ENCODE measurements around the gene CMTM1.
"Not testable (repeated sequence)": the region's sequence is repeated elsewhere in the genome, so short reads cannot be mapped to it uniquely, and the experiment has no call there.

Gene CMTM1

DNA sequence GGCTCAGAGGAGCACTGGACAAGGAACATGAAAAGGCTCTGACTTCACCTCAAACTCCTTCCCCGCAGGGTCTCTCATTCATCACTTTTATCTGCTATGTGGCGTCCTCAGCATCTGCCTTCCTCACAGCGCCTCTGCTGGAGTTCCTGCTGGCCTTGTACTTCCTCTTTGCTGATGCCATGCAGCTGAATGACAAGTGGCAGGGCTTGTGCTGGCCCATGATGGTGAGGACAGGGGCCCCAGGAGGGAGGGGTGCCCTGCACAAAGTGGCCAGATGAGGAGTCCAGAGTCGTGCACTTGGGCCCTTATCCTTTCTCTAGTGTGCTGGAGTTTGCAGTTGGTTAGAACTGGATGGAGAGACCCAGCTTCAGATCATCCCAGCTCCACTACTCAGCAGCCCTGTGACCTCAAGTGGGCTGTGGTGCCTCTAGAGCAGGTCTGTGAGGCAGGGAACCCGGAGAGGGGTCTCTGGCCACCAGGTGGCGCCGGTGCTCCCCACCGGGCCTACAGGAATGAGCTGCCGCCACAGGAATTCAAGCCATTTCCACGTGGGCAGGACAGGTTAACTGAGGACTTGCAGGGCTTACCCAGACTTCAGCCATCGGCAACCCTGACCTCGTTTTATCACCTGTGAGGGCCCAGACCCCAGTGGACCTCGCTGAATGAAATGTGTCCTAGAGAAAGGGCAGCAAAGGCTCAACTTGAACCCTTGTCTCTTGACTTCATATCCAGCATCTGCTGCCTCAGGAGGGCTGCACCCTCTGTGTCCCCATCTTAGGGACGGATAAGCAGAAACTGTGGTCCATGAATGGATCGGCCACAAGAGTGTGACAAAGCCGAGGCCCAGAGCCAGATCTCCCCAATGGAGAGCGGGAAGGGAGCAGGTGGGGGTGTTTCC, 42.3 kb downstream of the CMTM1 start:
- TF ChIP-seq, protein P1, sequence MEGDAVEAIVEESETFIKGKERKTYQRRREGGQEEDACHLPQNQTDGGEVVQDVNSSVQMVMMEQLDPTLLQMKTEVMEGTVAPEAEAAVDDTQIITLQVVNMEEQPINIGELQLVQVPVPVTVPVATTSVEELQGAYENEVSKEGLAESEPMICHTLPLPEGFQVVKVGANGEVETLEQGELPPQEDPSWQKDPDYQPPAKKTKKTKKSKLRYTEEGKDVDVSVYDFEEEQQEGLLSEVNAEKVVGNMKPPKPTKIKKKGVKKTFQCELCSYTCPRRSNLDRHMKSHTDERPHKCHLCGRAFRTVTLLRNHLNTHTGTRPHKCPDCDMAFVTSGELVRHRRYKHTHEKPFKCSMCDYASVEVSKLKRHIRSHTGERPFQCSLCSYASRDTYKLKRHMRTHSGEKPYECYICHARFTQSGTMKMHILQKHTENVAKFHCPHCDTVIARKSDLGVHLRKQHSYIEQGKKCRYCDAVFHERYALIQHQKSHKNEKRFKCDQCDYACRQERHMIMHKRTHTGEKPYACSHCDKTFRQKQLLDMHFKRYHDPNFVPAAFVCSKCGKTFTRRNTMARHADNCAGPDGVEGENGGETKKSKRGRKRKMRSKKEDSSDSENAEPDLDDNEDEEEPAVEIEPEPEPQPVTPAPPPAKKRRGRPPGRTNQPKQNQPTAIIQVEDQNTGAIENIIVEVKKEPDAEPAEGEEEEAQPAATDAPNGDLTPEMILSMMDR (IDR thresholded peaks at IDR 0.05; ENCODE audit: borderline replicate concordance, insufficient read depth, low read depth, low read length) = peak; percentile 96
- no peak overlapping the region for H3K4me3 ChIP-seq (ENCODE audit: low read depth, low read length)

- H3K4me3 ChIP-seq (ENCODE audit: low read depth, low read length) = no peak overlapping the region
- TF ChIP-seq, protein P1 (IDR thresholded peaks at IDR 0.05; ENCODE audit: borderline replicate concordance, insufficient read depth, low read depth, low read length) = no peak
Measured at GRCh38 chr16:66609139-66609510, 42.9 kb downstream of the CMTM1 start.

GRCh38 chr16:66610111-66610820, 44.0 kb downstream of the CMTM1 start:
- TF ChIP-seq, protein P1 (IDR thresholded peaks at IDR 0.05; ENCODE audit: borderline replicate concordance, insufficient read depth, low read depth, low read length) = no peak
- no peak overlapping the region for H3K4me3 ChIP-seq (ENCODE audit: low read depth, low read length)

GRCh38 chr16:66611911-66612310, 45.7 kb downstream of the CMTM1 start:
- not testable (repeated sequence) for H3K4me3 ChIP-seq (ENCODE audit: low read depth, low read length)

GRCh38 chr16:66612422-66612821, 46.2 kb downstream of the CMTM1 start:
- no peak overlapping the region for H3K4me3 ChIP-seq (ENCODE audit: low read depth, low read length)
- TF ChIP-seq, protein P1 (IDR thresholded peaks at IDR 0.05; ENCODE audit: borderline replicate concordance, insufficient read depth, low read depth, low read length) = no peak

GRCh38 chr16:66614161-66614802, 48.0 kb downstream of the CMTM1 start:
- H3K4me3 ChIP-seq (ENCODE audit: low read depth, low read length) = no peak overlapping the region
- TF ChIP-seq, protein P1 (IDR thresholded peaks at IDR 0.05; ENCODE audit: borderline replicate concordance, insufficient read depth, low read depth, low read length) = no peak

DNA sequence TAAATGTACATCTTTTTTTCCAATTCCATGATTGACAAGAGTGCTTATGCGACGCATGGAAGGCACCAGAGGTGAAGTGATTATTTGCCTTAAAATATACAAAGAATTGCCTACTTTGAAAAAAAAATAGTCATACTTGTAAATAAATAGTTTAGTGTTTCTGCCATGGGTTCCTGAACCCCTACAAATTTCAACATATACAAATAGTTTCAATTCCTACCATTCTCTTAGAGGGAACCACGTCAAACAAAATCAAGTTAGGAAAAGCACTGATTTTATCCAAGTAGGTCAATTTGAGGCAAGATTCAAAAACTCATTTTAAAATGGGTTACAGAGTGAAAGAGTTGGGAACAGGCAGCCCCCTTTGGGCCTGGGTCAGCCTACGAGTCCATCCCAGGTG, 49.9 kb downstream of the CMTM1 start:
- no peak overlapping the region for H3K4me3 ChIP-seq (ENCODE audit: low read depth, low read length)

More for the DNA sequence above, 49.9 kb downstream of the CMTM1 start:
- TF ChIP-seq, protein P1 (IDR thresholded peaks at IDR 0.05; ENCODE audit: borderline replicate concordance, insufficient read depth, low read depth, low read length) = no peak

Measured in GM12875 (cell line).